Measurements from ENCODE around the gene RGS19.

DNA sequence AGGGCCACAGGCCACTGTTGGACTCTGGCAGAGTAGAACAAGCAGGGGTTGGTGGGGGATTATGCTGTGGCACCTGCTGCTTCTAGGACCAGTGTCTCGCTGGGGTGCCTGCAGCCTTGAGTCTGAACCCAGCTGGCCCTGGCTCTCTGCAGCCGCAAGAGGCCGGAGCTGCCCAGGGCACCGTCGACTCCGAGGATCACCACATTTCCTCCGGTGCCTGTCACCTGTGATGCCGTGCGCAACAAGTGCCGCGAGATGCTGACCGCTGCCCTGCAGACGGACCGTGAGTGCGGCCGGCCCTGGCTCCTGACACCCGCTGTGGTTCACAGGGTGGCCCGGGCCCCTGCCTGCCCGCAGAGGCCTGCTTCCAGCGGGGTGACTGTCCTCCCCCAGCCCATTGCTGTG lies 10.1 kb downstream of the RGS19 start:
- TF ChIP-seq, protein P1, sequence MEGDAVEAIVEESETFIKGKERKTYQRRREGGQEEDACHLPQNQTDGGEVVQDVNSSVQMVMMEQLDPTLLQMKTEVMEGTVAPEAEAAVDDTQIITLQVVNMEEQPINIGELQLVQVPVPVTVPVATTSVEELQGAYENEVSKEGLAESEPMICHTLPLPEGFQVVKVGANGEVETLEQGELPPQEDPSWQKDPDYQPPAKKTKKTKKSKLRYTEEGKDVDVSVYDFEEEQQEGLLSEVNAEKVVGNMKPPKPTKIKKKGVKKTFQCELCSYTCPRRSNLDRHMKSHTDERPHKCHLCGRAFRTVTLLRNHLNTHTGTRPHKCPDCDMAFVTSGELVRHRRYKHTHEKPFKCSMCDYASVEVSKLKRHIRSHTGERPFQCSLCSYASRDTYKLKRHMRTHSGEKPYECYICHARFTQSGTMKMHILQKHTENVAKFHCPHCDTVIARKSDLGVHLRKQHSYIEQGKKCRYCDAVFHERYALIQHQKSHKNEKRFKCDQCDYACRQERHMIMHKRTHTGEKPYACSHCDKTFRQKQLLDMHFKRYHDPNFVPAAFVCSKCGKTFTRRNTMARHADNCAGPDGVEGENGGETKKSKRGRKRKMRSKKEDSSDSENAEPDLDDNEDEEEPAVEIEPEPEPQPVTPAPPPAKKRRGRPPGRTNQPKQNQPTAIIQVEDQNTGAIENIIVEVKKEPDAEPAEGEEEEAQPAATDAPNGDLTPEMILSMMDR (IDR thresholded peaks at IDR 0.05), result no peak
- no peak for TF ChIP-seq POLR2A (IDR thresholded peaks at IDR 0.05)

Data from body of pancreas (tissue), 4 donors.